ENCODE results near the gene MISP.

Gene MISP

GRCh38 chr19:757811-758668 lies 7.1 kb downstream of the MISP start:
- no peak overlapping the region for H3K27ac ChIP-seq
- TF ChIP-seq CTCF (conservative IDR thresholded peaks at IDR 0.05) (no peak), ZFX (IDR thresholded peaks at IDR 0.05) (no peak)

GRCh38 chr19:763181-763580 lies 12.3 kb downstream of the MISP start:
- no peak for TF ChIP-seq ZFX (IDR thresholded peaks at IDR 0.05)
- no peak for TF ChIP-seq CTCF (conservative IDR thresholded peaks at IDR 0.05)
- no peak overlapping the region for H3K27ac ChIP-seq

GRCh38 chr19:763869-764268 lies 13.0 kb downstream of the MISP start:
- TF ChIP-seq ZFX (IDR thresholded peaks at IDR 0.05) (no peak), CTCF (conservative IDR thresholded peaks at IDR 0.05) (no peak)
- H3K27ac ChIP-seq = no peak overlapping the region

- no peak for TF ChIP-seq ZFX (IDR thresholded peaks at IDR 0.05)
- H3K27ac ChIP-seq = no peak overlapping the region
Measured at GRCh38 chr19:764301-764700, 13.4 kb downstream of the MISP start.

- no peak overlapping the region for H3K27ac ChIP-seq
- TF ChIP-seq ZFX (IDR thresholded peaks at IDR 0.05) = no peak
- TF ChIP-seq CTCF (conservative IDR thresholded peaks at IDR 0.05) = no peak
Measured at GRCh38 chr19:765179-765738, 14.3 kb downstream of the MISP start.

GRCh38 chr19:768424-768823 lies 17.5 kb downstream of the MISP start:
- no peak overlapping the region for H3K27ac ChIP-seq
- TF ChIP-seq ZFX (IDR thresholded peaks at IDR 0.05) (no peak), CTCF (conservative IDR thresholded peaks at IDR 0.05) (no peak)

- no peak overlapping the region for H3K27ac ChIP-seq
- no peak for TF ChIP-seq ZFX (IDR thresholded peaks at IDR 0.05)
- TF ChIP-seq CTCF (conservative IDR thresholded peaks at IDR 0.05) = no peak
Measured at GRCh38 chr19:769616-770015, 18.7 kb downstream of the MISP start.

Data from C4-2B (cell line).